Stimulated activated CD8-positive, alpha-beta memory T cell treated with anti-CD3 and anti-CD28 coated beads, Interleukin-7, amount 100 ng/mL, for 48 hours (primary cell): ENCODE data around the gene WDR88.
"Not testable (repeated sequence)": the region's sequence is repeated elsewhere in the genome, so short reads cannot be mapped to it uniquely, and the experiment has no call there.

ENCODE experiments used
- DNase-seq, 2 donors: peaks; one replicate each; pipeline ENCODE4 v3.0.0-alpha.2; 2020; ENCODE audit warnings: low read depth in 1 of 2; ENCODE audit errors: extremely low read depth in 1 of 2

The WDR88 gene

DNA sequence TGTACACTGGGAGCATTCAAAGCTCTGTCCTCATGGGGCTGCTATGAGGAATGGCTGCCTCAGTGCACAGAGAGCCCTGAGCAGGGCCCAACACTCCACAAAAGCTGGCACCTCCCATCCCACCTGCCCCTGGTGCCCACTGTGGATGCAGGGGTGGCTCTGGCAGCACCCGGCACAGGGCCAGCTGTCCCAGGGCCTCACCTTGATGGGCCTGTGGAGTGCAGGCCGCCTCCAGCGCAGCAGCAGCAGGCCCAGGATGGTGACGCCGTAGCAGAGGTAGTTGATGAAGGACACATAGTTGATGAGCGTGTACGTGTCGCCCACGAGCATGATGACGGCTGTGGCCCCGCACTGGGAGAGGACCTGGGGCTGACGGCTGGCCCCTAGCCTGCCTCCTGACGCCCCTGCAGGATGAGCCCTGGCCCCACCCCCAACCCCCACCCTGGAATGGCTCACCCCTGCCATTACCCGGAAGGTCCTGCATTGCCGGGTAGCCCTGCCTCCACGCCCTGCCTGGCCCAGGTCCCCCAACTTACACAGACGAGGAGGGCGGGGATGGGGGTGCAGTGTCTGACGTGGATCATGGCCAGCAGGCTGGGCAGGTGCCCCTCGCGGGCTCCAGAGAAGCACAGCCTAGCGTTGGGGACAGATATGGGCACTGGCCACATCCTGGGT lies 78.5 kb downstream of the WDR88 start:
- DNase-seq = no peak

DNA sequence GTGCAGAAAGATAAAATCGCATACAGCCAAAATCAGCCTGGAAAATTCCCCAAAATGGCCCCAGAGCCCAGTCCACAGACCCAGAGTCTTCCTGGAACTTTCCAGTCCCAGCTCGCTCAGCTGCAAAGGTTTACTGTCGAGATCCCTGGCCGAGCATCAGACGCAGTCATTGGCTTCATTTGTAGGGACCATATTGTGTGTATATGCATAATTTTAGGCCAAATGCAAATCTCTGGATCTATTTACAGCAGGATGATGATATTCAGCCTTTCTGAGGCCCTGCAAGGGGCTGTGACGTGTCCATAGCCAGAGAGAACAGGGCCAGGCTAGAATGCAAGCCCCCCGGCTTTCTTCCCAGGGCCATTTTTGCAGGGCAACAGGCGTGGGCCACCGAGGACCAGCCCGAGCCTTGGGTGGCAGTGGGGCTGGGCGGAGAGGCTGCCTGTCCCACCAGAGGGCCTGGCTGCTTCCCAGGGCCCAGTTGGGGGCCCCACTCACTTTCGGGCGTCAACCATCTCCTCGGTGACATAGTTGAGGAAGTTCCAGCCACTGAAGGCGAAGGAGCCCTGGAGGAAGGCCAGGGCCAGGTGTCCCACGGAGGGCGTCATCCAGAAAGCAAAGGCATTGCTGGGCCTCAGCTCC lies 80.0 kb downstream of the WDR88 start:
- DNase-seq = no peak

DNA sequence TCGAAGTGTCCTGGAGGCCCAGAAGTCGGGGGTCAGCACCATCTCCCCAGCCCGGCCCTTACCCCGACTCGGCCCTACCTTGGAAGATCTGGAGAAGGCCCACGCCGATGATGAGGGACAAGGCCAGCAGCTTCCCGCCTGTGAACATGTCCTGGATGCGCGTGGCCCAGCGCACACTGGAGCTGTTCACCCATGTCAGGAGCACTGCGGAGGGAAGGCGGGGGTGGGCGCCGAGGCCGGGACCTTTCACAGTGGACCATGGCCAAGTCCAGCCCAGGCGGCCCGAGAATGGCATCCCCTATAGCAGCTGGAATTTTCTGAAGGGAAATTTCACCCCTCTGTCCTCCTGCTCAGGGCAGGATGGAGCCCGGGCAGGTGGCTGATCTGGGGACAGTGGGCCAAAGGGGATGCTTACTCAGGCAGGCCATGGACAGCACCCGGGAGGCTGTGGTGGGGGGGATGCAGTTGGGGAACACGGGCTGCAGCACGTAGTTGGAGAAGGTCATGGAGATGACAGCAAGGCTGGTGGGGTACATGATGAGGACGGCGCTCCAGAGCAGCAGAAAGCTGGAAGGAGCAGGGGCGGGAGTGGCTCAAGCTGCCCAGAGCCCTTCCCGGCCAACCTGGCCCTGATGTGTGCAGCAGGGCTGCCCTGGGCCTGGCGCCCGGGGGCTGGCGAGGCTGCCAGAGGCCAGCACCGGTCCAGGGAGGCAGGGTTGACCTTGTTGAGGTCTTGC lies 80.7 kb downstream of the WDR88 start:
- no peak for DNase-seq

DNA sequence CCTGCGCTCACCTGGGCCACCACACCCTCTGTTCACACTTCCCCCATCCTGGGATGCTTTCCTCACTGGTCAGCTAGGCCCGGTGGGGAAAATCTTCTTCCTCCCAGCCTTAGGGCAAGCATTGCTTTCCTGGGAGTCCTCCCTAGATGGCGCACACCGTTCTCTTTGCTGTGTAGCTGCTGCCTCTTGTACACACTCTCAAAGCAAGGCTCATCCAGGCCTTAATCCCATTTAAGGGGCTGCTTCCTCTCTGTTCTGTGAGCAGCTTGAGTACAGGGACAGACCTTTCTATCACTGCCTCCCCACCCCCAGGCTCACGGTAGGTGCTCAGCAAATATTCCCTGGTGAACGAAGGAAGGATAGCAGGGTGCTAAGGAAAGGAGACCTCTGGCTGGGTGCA lies 82.7 kb downstream of the WDR88 start:
- DNase-seq = no peak

DNA sequence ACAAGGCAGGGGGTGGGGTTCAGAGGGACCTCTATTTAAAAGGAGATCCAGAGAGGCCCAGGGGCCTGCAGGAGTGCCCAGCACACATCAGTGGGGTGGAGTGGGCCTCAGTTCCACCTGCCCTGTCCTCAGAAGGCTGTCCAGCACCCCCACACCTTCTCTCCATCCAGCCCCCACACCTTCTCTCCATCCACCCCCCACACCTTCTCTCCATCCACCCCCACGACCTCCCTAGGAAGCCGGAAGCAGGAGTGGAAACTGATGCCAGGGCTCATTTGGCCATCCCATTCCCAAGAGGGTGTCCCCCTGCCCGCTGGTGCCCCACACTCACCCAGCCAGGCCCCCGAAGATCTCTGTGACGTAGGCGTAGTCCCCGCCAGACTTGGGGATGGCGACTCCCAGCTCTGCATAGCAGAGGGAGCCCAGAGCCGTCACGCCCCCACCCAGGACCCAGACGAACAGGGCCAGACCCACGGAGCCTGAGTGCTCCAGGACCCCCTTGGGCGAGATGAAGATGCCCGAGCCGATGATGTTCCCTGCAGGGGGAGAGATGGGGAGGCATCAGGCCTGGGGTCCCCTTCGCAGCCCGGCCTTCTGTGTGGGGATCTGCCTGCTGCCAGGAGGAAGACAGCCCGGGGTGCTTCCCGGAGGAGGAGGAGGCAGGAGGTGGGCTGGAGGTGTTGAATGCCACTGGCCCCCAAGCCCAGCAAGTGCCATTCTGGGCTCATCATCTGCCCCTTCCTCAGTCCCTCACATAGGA lies 83.7 kb downstream of the WDR88 start:
- DNase-seq = no peak

DNA sequence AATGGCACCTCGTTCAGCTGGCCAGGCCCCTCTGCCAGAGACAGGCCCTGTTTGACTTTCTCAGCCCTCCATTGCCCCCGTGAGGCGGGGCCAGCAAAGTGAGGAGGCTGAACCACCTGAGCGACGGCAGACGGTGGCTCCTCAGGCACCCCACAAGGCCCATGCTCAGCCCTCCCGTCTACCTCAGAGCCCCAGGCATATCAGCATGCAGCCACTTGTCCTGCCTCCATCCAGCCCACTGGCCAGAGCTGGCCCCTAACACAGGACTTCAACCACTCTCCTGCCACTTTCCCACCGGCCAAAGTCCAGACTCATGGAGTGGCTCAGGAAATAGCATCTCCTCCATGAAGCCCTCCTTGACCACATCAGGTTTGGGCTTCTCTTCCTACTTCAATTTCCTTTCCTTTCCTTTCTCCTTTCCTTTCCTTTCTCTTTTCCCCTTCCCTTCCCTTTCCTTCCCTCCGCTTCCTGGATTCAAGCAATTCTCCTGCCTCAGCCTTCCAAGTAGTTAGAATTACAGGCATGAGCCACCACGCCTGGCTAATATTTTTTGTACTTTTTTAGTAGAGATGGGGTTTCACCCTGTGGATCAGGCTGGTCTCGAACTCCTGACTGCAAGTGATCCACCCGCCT lies 84.4 kb downstream of the WDR88 start:
- no peak for DNase-seq

DNA sequence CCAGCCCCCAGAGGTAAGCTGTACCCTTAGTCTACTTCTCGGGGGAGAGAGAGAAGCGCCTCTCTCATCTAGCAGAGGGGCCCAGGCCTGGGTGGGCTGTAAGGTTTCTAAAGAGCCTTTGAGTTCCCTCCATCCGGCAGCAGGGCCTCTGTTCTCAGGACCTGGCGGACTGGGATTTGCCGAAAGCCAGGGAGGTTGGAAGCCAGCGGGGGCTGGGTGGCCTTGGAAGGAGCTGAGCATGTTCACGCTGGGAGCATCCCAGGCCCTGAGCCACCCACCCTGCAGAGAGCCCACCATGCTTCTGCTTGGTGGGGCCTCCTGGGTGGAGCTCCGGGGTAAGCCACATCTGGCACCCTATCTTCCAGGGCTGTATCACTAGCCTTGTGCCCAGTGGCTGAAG lies 86.0 kb downstream of the WDR88 start:
- no peak for DNase-seq

DNA sequence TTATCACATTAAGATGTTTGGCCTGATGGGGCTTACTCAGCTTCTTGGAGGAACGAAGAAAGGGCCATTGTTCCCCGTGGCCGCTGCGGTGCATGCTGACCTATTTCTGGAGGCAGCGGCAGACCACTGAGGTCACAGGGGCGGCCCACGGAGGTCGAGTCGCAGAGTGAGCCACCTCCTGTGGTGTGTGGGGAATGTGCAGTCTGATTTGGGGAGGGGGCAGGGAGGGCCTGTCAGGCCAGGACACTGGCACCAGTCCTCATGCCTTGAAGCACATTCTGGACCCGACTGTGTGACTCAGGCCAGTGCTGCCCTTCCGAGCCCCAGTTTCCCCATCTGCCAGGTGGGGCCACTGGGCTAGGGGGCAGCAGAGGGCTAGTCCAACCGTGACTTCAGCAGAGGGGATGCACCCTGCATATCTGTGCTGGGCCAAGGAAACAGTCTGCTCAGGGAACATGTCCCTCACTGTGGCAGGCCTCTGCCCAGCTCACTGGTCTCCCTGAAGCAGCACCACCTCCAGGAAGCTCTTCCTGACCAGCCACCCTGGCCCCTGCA lies 87.4 kb downstream of the WDR88 start:
- no peak for DNase-seq

DNA sequence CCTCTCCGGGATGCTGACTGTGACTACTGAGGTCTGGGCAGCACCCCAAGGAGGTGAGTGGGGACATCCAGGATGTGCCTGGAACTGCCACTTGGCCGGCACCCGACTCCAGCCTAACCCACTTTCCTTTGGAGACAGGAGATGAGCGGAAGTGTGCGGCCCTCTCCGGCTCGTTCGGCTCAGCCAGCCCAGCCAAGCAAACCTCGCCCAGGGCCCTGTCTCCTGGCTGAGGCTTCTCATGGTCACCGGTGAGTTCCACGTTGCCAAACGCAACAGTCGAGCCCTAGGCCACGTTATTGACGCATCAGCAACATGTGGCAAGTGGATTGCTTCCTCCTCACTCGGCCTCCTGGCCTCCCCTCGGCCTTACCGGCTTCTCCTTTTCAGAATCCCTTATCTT lies 88.2 kb downstream of the WDR88 start:
- DNase-seq = no peak

DNA sequence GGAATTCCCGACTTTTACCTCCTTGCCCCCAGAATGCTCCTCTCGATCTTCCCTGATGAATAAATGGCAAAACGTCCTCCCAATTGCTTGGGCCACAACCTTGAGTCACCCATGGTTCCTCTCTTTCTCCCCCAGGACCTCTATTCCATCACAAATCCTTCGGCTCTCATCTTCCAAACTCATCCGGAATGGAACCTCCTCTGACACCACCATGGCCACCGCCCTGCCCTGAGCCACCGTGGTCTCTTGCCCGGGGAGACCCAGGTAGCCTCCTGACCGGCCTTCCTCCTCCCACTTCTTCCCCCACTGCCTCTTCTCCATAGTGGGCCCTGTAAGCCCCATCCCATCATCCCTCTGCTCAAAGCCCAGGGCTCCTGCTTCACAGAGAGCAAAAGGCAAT lies 88.8 kb downstream of the WDR88 start:
- DNase-seq = no peak

DNA sequence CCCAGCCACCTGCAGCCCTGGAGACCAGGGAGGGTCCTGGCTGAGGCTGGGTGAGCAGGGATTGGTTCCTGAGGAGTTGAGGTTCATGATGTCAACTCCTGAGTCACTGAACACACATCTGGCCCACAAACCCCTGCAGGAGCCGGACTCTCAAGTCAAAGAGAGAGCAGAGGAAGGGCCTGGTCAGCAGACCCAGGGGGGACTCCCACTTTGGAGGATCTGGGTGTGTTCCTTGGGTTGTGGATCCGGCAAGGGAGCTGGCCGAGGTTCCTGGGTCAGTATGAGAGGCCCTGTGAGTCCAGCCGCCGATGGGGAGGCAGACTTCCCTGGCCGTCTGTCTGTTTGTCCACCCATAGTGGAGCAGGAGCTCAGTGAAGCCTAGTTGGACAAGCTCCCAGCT lies 89.7 kb downstream of the WDR88 start:
- DNase-seq = no peak

DNA sequence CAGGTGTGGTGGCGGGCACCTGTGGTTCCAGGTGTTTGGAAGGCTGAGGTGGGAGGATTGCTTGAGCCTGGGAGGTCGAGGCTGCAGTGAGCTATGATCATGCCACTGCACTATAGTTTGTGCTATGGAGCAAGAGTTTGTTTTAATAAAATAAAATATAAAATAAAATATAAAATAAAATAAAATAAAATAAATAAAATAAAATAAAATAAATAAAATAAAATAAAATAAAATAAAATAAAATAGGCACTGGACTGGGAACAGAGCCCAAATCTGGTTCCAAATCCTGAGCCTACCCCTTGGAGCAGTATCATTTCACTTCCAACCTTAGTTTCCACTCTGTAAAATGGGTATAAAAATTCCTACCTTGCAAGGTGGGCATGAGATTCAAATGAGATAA lies 90.3 kb downstream of the WDR88 start:
- DNase-seq = not testable (repeated sequence)

DNA sequence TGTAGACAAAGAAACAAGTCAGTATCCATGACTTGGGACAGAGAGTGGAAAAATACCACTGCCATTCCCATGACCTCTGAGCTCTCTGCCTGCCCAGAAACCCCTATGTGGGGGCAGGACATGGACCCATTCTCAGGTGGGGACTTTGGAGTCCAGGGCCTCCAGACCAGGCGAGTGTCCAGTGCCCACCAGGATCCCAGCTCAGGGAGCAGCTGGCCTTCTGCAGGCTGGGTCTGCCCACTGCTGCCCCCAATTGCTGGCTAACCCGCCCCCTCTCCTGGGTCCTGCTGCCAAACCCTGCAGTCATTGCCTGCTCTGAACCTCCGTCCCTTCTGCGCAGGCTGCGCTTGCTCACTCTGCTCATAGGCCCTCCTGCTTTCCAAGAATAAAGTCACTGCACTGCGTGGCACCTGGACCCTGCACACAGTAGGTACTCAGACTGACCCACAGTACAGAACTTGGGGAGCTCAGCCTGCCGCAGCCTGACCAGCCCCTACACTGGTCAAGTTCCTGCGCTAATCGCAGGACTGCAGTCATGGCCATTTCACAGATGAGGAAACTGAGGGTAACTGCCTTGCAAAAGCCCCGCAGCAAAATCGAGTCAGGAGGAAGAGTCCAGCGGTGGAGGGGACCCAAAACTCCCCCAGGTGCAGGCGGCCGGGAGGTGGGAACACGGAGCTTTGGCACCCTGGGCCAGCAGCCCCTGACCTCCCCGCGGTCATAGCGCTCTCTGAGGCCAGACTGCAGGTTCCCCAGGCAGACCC lies 93.0 kb downstream of the WDR88 start:
- DNase-seq = no peak
